Midbrain (tissue), 1 donor: Measurements from ENCODE around the gene PDS5B.
"Not testable (repeated sequence)": the region's sequence is repeated elsewhere in the genome, so short reads cannot be mapped to it uniquely, and the experiment has no call there.

Source experiments
- DNase-seq: peaks from one replicate; lab custom pipeline; 2025; lab: John Stamatoyannopoulos, UW

The PDS5B gene

GRCh38 chr13:32586080-32586900 is at the start of gene PDS5B:
PDS5B (plus strand) TSS chr13:32586452; CDS start chr13:32648773, 62,321 bp downstream.
- peak; percentile 98 for DNase-seq

GRCh38 chr13:32537580-32538142 is 48.6 kb upstream of the PDS5B start:
- peak; percentile 50 for DNase-seq

GRCh38 chr13:32538143-32538620 is 48.1 kb upstream of the PDS5B start:
- DNase-seq = peak; percentile 57

- peak; percentile 98 for DNase-seq
Observed at GRCh38 chr13:32538621-32539246, 47.5 kb upstream of the PDS5B start, which contains the start of gene N4BP2L2. N4BP2L2 (minus strand) TSS chr13:32538795; CDS start chr13:32537027, 1,768 bp downstream.

GRCh38 chr13:32542221-32542620 is 44.0 kb upstream of the PDS5B start:
- DNase-seq = no peak

GRCh38 chr13:32545083-32545482 is 41.2 kb upstream of the PDS5B start:
- DNase-seq = no peak

GRCh38 chr13:32548837-32549236 is 37.4 kb upstream of the PDS5B start:
- DNase-seq = no peak

GRCh38 chr13:32549788-32550187 is 36.5 kb upstream of the PDS5B start:
- DNase-seq = no peak

- no peak for DNase-seq
Observed at GRCh38 chr13:32553720-32554119, 32.5 kb upstream of the PDS5B start.

- no peak for DNase-seq
Observed at GRCh38 chr13:32555613-32556012, 30.6 kb upstream of the PDS5B start.

- DNase-seq = not testable (repeated sequence)
Observed at GRCh38 chr13:32560842-32561241, 25.4 kb upstream of the PDS5B start.

- DNase-seq = not testable (repeated sequence)
Observed at GRCh38 chr13:32575687-32576086, 10.6 kb upstream of the PDS5B start.

GRCh38 chr13:32577032-32577431 is 9.2 kb upstream of the PDS5B start:
- DNase-seq = no peak

GRCh38 chr13:32581177-32581786 is 5.0 kb upstream of the PDS5B start:
- no peak for DNase-seq

GRCh38 chr13:32582281-32582680 is 4.0 kb upstream of the PDS5B start:
- no peak for DNase-seq

- no peak for DNase-seq
Observed at GRCh38 chr13:32582991-32583390, 3.3 kb upstream of the PDS5B start.

- no peak for DNase-seq
Observed at GRCh38 chr13:32585550-32586079, 637 bp upstream of the PDS5B start.

- DNase-seq = peak; percentile 78
Observed at GRCh38 chr13:32587011-32587810, 959 bp downstream of the PDS5B start.

- no peak for DNase-seq
Observed at GRCh38 chr13:32587811-32588170, 1.5 kb downstream of the PDS5B start.

GRCh38 chr13:32588736-32589135 is 2.5 kb downstream of the PDS5B start:
- no peak for DNase-seq

- no peak for DNase-seq
Observed at GRCh38 chr13:32589471-32589870, 3.2 kb downstream of the PDS5B start.
